IPS DF 6.9 (cell line): Measurements from ENCODE around the gene TNFAIP8.

Experiments used
- DNase-seq: peaks from one replicate; pipeline ENCODE4 v3.0.0-alpha.2; 2013; ENCODE audit warnings: low read depth, low spot score
- H3K27ac ChIP-seq: one replicate; pipeline ENCODE4 v1.5.1; 2013; ENCODE audit warnings: low read length, control low read depth
- H3K27me3 ChIP-seq: 2 replicates; pipeline ENCODE4 v1.6.1; 2013; ENCODE audit warnings: mild to moderate bottlenecking, low read length; ENCODE audit not compliant: control insufficient read depth, insufficient read depth
- H3K36me3 ChIP-seq: 2 replicates; pipeline ENCODE4 v1.6.1; 2013; ENCODE audit warnings: low read length; ENCODE audit not compliant: control insufficient read depth, insufficient read depth
- H3K4me1 ChIP-seq: 2 replicates; pipeline ENCODE4 v1.6.1; 2013; ENCODE audit warnings: low read length; ENCODE audit not compliant: control insufficient read depth, insufficient read depth
- H3K4me3 ChIP-seq: 2 replicates; pipeline ENCODE4 v1.5.1; 2013; ENCODE audit warnings: mild to moderate bottlenecking, low read length
- H3K9me3 ChIP-seq: 2 replicates; pipeline ENCODE4 v1.6.1; 2013; ENCODE audit warnings: low read length, inconsistent platforms; ENCODE audit not compliant: control insufficient read depth, insufficient read depth
- WGBS: extraction: QIAGEN DNeasy Blood & Tissue Kit; methylation state at CpG from one replicate; pipeline ENCODE4 v1.1.7; 2013; ENCODE audit warnings: mixed read lengths, missing lambda C conversion rate; ENCODE audit not compliant: insufficient read length, insufficient coverage; 5-methylcytosine and 5-hydroxymethylcytosine counted together

TNFAIP8 gene

DNA sequence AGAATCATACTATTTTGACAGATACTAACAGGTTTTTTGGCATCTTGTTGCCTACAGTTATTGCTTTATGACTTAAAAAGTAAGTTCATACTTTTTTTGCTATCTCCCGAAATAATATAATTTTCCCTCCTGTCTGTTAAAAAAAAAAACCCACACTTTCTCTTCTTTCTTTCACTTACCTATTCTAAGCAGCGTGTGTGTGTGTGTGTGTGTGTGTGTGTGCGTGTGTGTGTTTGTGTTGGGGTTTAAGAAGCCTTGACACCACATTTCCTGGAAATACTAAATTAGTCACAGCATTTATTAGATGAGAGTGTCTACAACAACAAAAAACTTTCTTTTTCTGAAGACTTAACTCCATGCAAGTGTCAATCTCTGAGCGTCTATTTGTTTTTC is 12.4 kb downstream of the TNFAIP8 start:
- Histone ChIP-seq H3K27ac (no peak overlapping the region), H3K4me3 (no peak overlapping the region), H3K27me3 (no peaks in the 10 kb centered on the region), H3K36me3 (no peaks in the 10 kb centered on the region), H3K4me1 (peaks cover 2% of the 10 kb centered on the region), H3K9me3 (no peaks in the 10 kb centered on the region)
- WGBS, result 100% methylated on average over 1 of the region's 4 CpGs
- no peak for DNase-seq

DNA sequence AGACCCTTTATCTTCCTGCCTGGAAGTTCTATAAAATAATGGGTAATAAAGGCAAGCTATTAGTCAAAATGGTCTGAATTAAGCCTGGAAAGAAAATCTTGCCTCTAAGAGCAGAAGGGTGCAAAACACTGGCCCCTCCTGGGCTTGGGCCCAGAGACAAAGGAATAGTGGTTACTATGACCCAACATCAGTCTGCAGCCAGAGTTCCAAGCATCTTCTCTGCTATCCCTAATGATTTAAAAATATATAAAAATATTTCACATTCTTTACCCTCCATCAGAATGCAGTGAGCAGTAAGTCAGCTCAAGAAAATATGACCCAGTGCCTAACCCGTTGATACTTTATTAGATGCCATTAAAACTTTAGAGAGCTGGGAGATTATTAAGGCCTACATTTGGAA is 14.7 kb downstream of the TNFAIP8 start:
- no peaks in the 10 kb centered on the region for H3K27me3 ChIP-seq
- H3K4me1 ChIP-seq, result peaks cover 1% of the 10 kb centered on the region; the same call in 1 of the 2 replicates
- no CpG with 5 or more reads among the region's 1 CpG for WGBS
- H3K27ac ChIP-seq, result no peak overlapping the region
- H3K4me3 ChIP-seq, result no peak overlapping the region
- DNase-seq, result no peak
- H3K36me3 ChIP-seq, result no peaks in the 10 kb centered on the region
- H3K9me3 ChIP-seq, result no peaks in the 10 kb centered on the region

DNA sequence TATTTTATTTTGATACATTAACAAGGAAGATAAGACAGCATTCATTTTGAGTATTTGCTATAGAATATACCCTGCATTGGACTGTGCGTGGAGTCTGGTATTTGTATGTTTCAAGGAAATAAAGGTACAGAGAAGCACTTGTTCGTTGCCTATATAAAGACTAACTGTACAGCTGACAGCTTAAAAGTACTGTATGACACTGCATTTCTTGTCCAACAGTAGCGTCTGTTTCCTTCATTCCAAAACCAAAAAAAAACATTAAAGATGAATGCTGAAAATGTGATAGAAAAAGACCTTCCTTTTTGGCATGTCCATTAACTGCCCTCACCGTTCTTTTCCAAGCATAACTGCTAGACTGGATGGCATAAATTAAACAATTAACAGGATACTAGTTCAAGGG is 15.3 kb downstream of the TNFAIP8 start:
- no peak for DNase-seq
- H3K9me3 ChIP-seq, result no peaks in the 10 kb centered on the region
- no peak overlapping the region for H3K4me3 ChIP-seq
- H3K36me3 ChIP-seq, result no peaks in the 10 kb centered on the region
- WGBS, result no CpG with 5 or more reads among the region's 4 CpGs
- H3K27me3 ChIP-seq, result no peaks in the 10 kb centered on the region
- H3K27ac ChIP-seq, result no peak overlapping the region
- H3K4me1 ChIP-seq, result peaks cover 1% of the 10 kb centered on the region; the same call in 1 of the 2 replicates

DNA sequence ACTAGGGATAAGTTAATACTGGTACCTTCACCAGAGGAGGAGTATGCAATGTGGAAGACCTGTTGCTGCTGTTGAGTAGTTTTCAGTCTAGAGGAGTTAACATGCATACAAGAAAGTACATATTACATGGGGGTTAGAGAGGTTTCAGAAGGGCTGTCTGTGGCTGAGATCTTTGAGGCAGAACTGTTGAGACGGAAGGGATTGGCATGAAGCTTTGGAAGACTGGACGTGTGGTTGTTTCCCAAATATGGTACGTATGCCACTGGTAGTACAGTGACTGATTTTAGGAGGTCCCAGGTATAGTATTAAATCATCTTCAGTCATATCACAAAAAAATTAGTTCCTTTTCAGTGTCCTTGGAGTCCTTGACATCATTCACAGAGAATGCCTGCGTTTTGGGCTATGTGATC is 17.6 kb downstream of the TNFAIP8 start:
- Histone ChIP-seq H3K27ac (no peak overlapping the region), H3K4me1 (no peaks in the 10 kb centered on the region)
- no CpG with 5 or more reads among the region's 4 CpGs for WGBS

DNA sequence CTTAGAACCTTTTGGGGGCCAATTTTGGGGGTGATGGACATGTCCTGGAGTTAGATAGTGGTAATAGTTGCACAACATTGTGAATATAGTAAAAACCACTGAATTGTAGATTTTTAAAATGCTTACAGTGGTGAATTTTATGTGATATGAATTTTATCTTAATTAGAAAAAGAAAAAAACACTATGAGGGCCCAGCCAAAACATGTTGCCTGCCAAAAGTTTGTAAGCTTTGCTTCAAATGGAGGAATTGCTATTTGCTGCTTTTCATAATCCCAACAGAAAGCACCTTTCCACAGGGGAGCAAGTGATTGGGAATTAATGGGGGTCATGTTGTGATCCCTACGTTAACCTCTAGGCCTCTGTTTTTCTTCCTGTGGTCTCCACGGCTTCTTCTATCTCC is 19.1 kb downstream of the TNFAIP8 start:
- Histone ChIP-seq H3K27ac (no peak overlapping the region), H3K4me1 (no peaks in the 10 kb centered on the region), H3K4me3 (no peak overlapping the region), H3K36me3 (no peaks in the 10 kb centered on the region), H3K27me3 (no peaks in the 10 kb centered on the region), H3K9me3 (no peaks in the 10 kb centered on the region)
- DNase-seq, result no peak
- WGBS, result no CpG with 5 or more reads among the region's 2 CpGs

More for the DNA sequence above, 17.6 kb downstream of the TNFAIP8 start:
- DNase-seq, result no peak
- Histone ChIP-seq H3K4me3 (no peak overlapping the region), H3K36me3 (no peaks in the 10 kb centered on the region), H3K9me3 (no peaks in the 10 kb centered on the region), H3K27me3 (no peaks in the 10 kb centered on the region)

DNA sequence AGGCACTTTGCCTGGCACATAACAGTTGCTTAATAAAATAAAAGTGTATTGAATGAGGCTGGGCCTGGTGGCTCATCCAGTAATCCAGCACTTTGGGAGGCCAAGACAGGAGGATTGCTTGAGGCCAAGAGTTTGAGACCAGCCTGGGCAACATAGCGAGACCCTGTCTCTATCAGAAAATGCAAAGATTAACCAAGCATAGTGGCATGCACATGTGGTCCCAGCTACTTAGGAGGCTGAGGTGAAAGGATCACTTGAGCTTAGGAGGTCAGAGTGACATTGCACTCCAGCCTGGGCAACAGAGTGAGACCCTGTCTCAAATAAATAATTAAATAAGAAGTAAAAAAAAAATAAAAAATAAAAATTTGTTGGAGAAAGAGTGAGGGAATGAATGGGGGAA is 21.2 kb downstream of the TNFAIP8 start:
- Histone ChIP-seq H3K4me1 (no peaks in the 10 kb centered on the region), H3K9me3 (no peaks in the 10 kb centered on the region), H3K36me3 (no peaks in the 10 kb centered on the region), H3K27ac (no peak overlapping the region), H3K4me3 (no peak overlapping the region), H3K27me3 (no peaks in the 10 kb centered on the region)
- no CpG with 5 or more reads among the region's 1 CpG for WGBS
- DNase-seq, result no peak

DNA sequence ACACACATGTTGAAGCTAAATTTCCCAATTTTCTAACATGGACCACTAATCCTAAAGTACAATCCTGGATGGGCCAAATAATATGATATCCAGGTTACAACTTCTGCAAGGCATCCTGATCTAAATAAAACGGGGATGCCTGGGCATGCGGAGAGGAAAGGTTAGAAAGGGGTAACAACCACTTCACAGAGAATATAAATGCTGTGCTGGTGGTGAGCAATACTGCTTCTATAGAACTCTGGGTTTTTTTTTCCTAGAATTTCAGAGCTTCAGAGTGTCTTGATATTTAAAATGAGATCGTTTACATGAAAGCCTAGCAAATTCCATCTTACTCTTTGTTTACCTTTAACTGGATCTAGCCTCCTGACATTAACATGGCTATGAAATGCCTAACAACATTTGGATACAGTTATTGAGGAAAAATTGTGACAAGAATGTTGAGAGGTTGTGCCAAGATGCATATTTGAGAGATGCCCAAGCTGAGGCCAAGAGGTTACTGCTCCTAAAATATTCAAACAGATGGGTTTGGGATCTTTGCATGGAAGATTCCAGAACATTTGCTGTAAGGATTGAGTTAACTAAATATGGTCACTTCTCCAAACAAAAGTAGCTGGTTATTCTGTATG is 22.4 kb downstream of the TNFAIP8 start:
- WGBS, result no CpG with 5 or more reads among the region's 3 CpGs
- no peaks in the 10 kb centered on the region for H3K27me3 ChIP-seq
- H3K9me3 ChIP-seq, result no peaks in the 10 kb centered on the region
- no peaks in the 10 kb centered on the region for H3K36me3 ChIP-seq
- no peak overlapping the region for H3K27ac ChIP-seq
- no peak for DNase-seq
- no peaks in the 10 kb centered on the region for H3K4me1 ChIP-seq
- H3K4me3 ChIP-seq, result no peak overlapping the region

DNA sequence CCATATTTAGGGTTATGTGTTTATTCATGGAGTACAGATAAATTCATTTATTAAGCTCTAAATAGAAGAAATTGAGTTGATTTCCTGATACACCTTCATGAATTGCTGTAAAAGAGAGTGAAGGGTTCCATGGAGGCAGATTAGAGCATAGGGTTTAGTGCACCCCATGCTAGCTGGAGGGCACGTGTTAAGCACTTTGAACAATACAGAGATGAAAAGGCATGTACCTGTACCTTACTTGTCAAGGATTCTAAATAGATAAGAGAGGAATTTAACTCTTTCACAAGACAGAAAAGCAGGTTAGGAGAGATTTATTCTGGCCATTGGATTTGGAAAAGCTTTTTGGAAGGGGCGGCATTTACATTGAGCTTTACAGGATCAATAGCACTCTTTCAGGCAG is 23.3 kb downstream of the TNFAIP8 start:
- no peaks in the 10 kb centered on the region for H3K36me3 ChIP-seq
- H3K4me1 ChIP-seq, result no peaks in the 10 kb centered on the region

DNA sequence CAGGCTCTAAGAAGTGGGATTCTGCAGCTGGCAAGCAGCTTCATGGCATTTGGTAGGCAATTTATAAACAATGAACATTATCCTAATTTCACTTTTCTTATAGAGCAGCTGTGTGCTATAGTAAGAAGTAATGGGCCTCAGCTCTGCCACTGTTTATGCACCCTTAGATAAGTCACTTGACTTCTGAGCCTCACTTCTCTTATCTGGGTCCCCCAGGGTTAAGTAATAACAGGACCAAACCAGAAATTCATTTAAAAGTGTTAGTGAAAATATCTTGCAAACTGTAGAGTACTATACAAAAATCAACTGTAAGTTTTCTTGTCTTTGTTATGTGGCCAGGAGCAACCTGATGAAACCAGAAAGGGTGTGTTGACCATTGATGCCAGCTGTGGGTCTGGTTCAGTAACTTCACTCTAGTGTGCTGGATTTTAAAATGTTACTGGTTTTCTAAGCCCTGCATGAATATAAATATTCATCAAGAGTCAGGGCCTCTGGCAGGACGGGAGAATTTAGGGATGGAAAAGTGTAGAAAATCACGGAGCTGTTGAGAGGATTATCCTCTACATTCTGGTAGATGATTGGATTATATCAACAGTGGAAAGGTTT is 24.2 kb downstream of the TNFAIP8 start:
- Histone ChIP-seq H3K4me1 (no peaks in the 10 kb centered on the region), H3K9me3 (no peaks in the 10 kb centered on the region), H3K27me3 (no peaks in the 10 kb centered on the region), H3K4me3 (no peak overlapping the region), H3K27ac (no peak overlapping the region), H3K36me3 (no peaks in the 10 kb centered on the region)
- WGBS, result no CpG with 5 or more reads among the region's 2 CpGs
- DNase-seq, result no peak

More for the DNA sequence above, 23.3 kb downstream of the TNFAIP8 start:
- Histone ChIP-seq H3K27ac (no peak overlapping the region), H3K27me3 (no peaks in the 10 kb centered on the region), H3K9me3 (no peaks in the 10 kb centered on the region), H3K4me3 (no peak overlapping the region)
- DNase-seq, result no peak
- WGBS, result no CpG with 5 or more reads among the region's 2 CpGs

DNA sequence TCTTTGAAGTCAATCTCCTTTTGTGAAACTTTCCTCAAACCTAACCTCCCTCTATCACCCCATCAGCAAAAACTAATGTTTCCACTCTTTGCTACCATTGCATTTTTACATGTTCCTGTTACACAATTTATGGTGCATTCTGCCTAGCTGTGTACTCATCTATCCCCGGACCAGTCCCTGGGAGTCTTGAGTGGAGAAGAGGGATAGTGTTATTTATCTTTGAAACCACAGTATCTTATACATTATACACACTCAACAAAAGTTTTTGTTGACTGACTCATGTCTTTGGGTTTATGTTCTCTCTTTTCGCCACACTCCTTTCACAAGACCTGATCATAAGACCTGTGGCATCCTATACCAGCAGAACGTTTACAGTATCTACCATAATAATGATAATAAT is 26.4 kb downstream of the TNFAIP8 start:
- no CpG with 5 or more reads among the region's 3 CpGs for WGBS
- Histone ChIP-seq H3K36me3 (no peaks in the 10 kb centered on the region), H3K4me1 (no peaks in the 10 kb centered on the region), H3K27me3 (no peaks in the 10 kb centered on the region), H3K27ac (no peak overlapping the region), H3K9me3 (no peaks in the 10 kb centered on the region), H3K4me3 (no peak overlapping the region)
- DNase-seq, result no peak

DNA sequence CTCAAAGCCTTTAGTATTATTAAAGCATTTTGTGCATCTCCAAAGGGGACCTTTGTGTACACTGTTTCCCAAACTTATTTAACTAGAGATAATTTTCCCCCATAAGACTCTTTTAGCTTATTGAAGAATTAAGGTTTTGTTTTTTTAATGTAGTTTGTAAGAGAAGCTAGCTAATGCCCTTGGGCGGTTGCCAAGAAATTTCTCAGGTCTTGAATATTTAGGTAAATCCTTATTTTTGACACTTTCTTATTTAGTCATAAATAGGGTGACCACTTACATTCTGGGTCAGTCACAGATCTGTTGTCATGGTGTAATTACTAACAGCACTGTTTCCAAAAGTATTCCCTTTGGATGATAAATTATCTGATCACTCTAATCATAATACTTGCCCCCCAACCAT is 27.2 kb downstream of the TNFAIP8 start:
- no peak overlapping the region for H3K4me3 ChIP-seq
- H3K9me3 ChIP-seq, result no peaks in the 10 kb centered on the region
- DNase-seq, result no peak
- WGBS, result no CpG with 5 or more reads among the region's 1 CpG
- H3K27ac ChIP-seq, result no peak overlapping the region
- H3K4me1 ChIP-seq, result no peaks in the 10 kb centered on the region
- H3K36me3 ChIP-seq, result no peaks in the 10 kb centered on the region
- H3K27me3 ChIP-seq, result no peaks in the 10 kb centered on the region
